A673 (cell line): ENCODE results near the gene SFMBT2.

Source experiments
- EZH2 ChIP-seq: fragments of 200-600 bp; sonication (generic); IDR thresholded peaks from 2 replicates; pipeline ENCODE4 v1.6.1; 2017; ENCODE audit warnings: borderline replicate concordance, low read depth, mild to moderate bottlenecking, mixed read lengths, antibody characterized with exemption, low read length; ENCODE audit not compliant: poor library complexity, severe bottlenecking
- TF ChIP-seq, protein P1 (sequence below): fragments of 300-800, 200-600 bp; sonication (generic); conservative IDR thresholded peaks from 2 replicates; pipeline ENCODE4 v1.5.1; 2017; ENCODE audit warnings: low read depth, mild to moderate bottlenecking, antibody characterized with exemption, low read length, moderate library complexity, mixed read lengths

DNA sequence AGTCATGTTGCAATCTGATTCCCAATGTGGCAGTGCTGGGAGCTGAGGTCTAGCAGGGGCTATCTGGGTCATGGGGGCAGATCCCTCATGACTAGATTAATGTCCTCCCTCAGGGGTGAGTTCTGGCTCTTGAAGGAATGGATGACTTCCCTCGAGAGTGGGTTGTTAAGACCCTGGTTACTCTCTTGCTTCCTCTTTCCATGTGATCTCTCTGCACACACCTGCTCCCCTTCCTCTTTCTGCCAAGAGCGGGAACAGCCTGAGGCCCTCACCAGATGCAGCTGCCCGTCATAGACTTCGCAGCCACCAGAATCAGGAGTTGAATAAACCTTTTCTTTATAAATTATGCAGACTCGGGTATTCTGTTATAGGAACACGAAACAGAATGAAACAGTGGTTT lies 37.8 kb downstream of the SFMBT2 start:
- TF ChIP-seq, protein P1, sequence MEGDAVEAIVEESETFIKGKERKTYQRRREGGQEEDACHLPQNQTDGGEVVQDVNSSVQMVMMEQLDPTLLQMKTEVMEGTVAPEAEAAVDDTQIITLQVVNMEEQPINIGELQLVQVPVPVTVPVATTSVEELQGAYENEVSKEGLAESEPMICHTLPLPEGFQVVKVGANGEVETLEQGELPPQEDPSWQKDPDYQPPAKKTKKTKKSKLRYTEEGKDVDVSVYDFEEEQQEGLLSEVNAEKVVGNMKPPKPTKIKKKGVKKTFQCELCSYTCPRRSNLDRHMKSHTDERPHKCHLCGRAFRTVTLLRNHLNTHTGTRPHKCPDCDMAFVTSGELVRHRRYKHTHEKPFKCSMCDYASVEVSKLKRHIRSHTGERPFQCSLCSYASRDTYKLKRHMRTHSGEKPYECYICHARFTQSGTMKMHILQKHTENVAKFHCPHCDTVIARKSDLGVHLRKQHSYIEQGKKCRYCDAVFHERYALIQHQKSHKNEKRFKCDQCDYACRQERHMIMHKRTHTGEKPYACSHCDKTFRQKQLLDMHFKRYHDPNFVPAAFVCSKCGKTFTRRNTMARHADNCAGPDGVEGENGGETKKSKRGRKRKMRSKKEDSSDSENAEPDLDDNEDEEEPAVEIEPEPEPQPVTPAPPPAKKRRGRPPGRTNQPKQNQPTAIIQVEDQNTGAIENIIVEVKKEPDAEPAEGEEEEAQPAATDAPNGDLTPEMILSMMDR = no peak
- TF ChIP-seq EZH2 = no peak
